ENCODE results near the gene PSME3IP1.

DNA sequence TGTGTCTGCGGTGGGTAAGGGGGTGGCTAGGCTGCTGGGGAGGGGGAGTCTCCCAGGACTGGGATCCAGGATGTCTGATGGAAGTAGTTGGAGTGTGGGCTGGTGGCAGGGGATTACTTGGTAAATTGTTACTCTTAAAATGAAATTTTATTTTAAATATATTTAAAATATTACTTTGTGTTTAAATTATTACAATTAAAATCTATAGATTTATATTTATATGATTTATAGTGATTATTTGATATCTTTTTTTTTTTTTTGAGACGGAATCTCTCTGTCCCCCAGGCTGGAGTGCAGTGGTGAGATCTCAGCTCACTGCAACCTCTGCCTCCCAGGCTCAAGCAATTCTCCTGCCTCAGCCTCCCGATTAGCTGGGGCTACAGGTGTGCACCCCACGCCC, 74.9 kb downstream of the PSME3IP1 start:
- no peak for TF ChIP-seq ZBTB7A (IDR thresholded peaks at IDR 0.05; ENCODE audit: borderline replicate concordance, control insufficient read depth, low read depth, low read length)
- TF ChIP-seq BRD4 (IDR thresholded peaks at IDR 0.05) = no peak
- TF ChIP-seq, protein P1, sequence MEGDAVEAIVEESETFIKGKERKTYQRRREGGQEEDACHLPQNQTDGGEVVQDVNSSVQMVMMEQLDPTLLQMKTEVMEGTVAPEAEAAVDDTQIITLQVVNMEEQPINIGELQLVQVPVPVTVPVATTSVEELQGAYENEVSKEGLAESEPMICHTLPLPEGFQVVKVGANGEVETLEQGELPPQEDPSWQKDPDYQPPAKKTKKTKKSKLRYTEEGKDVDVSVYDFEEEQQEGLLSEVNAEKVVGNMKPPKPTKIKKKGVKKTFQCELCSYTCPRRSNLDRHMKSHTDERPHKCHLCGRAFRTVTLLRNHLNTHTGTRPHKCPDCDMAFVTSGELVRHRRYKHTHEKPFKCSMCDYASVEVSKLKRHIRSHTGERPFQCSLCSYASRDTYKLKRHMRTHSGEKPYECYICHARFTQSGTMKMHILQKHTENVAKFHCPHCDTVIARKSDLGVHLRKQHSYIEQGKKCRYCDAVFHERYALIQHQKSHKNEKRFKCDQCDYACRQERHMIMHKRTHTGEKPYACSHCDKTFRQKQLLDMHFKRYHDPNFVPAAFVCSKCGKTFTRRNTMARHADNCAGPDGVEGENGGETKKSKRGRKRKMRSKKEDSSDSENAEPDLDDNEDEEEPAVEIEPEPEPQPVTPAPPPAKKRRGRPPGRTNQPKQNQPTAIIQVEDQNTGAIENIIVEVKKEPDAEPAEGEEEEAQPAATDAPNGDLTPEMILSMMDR (IDR thresholded peaks at IDR 0.05 in 2 of 3, conservative IDR thresholded peaks at IDR 0.05 in 1 of 3; ENCODE audit: insufficient read depth in 2 of 3, low read depth in 1 of 3, low read length in 3 of 3) = no peak
- TF ChIP-seq, protein P2, sequence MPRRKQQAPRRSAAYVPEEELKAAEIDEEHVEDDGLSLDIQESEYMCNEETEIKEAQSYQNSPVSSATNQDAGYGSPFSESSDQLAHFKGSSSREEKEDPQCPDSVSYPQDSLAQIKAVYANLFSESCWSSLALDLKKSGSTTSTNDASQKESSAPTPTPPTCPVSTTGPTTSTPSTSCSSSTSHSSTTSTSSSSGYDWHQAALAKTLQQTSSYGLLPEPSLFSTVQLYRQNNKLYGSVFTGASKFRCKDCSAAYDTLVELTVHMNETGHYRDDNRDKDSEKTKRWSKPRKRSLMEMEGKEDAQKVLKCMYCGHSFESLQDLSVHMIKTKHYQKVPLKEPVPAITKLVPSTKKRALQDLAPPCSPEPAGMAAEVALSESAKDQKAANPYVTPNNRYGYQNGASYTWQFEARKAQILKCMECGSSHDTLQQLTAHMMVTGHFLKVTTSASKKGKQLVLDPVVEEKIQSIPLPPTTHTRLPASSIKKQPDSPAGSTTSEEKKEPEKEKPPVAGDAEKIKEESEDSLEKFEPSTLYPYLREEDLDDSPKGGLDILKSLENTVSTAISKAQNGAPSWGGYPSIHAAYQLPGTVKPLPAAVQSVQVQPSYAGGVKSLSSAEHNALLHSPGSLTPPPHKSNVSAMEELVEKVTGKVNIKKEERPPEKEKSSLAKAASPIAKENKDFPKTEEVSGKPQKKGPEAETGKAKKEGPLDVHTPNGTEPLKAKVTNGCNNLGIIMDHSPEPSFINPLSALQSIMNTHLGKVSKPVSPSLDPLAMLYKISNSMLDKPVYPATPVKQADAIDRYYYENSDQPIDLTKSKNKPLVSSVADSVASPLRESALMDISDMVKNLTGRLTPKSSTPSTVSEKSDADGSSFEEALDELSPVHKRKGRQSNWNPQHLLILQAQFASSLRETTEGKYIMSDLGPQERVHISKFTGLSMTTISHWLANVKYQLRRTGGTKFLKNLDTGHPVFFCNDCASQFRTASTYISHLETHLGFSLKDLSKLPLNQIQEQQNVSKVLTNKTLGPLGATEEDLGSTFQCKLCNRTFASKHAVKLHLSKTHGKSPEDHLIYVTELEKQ (CRISPR knock-in tag; IDR thresholded peaks at IDR 0.05) = no peak
- no peak for TF ChIP-seq TARDBP (IDR thresholded peaks at IDR 0.05)
- TF ChIP-seq, protein P3, sequence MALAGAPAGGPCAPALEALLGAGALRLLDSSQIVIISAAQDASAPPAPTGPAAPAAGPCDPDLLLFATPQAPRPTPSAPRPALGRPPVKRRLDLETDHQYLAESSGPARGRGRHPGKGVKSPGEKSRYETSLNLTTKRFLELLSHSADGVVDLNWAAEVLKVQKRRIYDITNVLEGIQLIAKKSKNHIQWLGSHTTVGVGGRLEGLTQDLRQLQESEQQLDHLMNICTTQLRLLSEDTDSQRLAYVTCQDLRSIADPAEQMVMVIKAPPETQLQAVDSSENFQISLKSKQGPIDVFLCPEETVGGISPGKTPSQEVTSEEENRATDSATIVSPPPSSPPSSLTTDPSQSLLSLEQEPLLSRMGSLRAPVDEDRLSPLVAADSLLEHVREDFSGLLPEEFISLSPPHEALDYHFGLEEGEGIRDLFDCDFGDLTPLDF (CRISPR knock-in tag; IDR thresholded peaks at IDR 0.05) = no peak
- no peak for TF ChIP-seq PCBP1 (IDR thresholded peaks at IDR 0.05; ENCODE audit: low read depth, low read length, poor library complexity, severe bottlenecking)
- TF ChIP-seq PHF20 (IDR thresholded peaks at IDR 0.05; ENCODE audit: partially characterized antibody) = no peak
- no peak for TF ChIP-seq SIX5 (IDR thresholded peaks at IDR 0.05; ENCODE audit: borderline replicate concordance in 1 of 2, insufficient read depth in 1 of 2, low read depth in 1 of 2, low read length in 2 of 2)
- TF ChIP-seq ELF1 (tag; IDR thresholded peaks at IDR 0.05) = no peak
- no peak for TF ChIP-seq ZNF668 (CRISPR knock-in tag; IDR thresholded peaks at IDR 0.05)

Data from K562 (cell line).